ENCODE measurements around the gene NMBR.
"Not testable (repeated sequence)": the region's sequence is repeated elsewhere in the genome, so short reads cannot be mapped to it uniquely, and the experiment has no call there.

NMBR gene

DNA sequence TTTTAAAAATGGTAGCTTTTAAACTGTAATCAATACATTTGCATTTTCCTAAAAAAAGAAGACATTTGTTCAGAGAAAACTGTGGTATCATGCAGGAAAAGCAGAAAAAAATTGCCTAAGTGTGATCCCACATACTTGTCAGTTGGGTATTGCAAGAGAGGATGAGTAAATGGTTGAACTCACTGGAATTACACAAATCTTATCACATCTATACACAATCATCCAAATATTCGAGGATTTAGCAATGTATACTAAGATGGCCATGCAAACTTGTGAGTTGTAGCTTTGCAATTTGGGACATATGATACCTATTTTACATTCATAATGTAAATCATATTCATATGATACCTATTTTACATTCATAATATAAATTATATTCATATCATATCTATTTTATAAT, 72.4 kb downstream of the NMBR start:
- no peaks in the 10 kb centered on the region for H3K4me1 ChIP-seq (ENCODE audit: control insufficient read depth, insufficient read depth, low read length, poor library complexity, severe bottlenecking)
- H3K9me3 ChIP-seq (ENCODE audit: control insufficient read depth, low read length): no peaks in the 10 kb centered on the region

DNA sequence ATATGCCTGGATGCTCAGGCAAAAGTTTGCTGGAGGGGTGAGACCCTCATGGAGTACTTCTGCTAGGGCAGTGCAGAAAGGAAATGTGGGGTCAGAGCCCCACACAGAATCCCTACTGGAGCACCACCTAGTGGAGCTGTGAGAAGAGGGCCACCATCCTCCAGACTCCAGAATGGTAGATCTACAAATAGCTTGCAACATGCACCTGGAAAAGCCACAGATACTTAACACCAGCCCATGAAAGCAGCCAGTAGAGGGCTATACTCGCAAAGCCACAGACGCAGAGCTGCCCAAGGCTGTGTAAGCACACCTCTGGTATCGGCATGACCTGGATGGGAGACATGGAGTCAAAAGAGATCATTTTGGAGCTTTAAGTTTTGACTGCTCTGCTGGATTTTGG, 74.9 kb downstream of the NMBR start:
- no peak overlapping the region for H3K27ac ChIP-seq (ENCODE audit: insufficient read depth, low read length, poor library complexity, severe bottlenecking)
- no peaks in the 10 kb centered on the region for H3K4me1 ChIP-seq (ENCODE audit: control insufficient read depth, insufficient read depth, low read length, poor library complexity, severe bottlenecking)
- H3K27me3 ChIP-seq (replicated peaks; ENCODE audit: control insufficient read depth, insufficient read depth, low read length, poor library complexity, severe bottlenecking): no peaks in the 10 kb centered on the region
- H3K36me3 ChIP-seq (ENCODE audit: control insufficient read depth, insufficient read depth, low read length): no peaks in the 10 kb centered on the region
- no peaks in the 10 kb centered on the region for H3K9me3 ChIP-seq (ENCODE audit: control insufficient read depth, low read length)
- H3K4me3 ChIP-seq (ENCODE audit: insufficient read depth, low read depth, low read length, poor library complexity, severe bottlenecking): no peak overlapping the region
- DNase-seq: no peak

More for the DNA sequence above, 72.4 kb downstream of the NMBR start:
- Histone ChIP-seq H3K27me3 (replicated peaks; ENCODE audit: control insufficient read depth, insufficient read depth, low read length, poor library complexity, severe bottlenecking) (no peaks in the 10 kb centered on the region), H3K4me3 (ENCODE audit: insufficient read depth, low read depth, low read length, poor library complexity, severe bottlenecking) (no peak overlapping the region), H3K27ac (ENCODE audit: insufficient read depth, low read length, poor library complexity, severe bottlenecking) (no peak overlapping the region), H3K36me3 (ENCODE audit: control insufficient read depth, insufficient read depth, low read length) (no peaks in the 10 kb centered on the region)
- DNase-seq: no peak

DNA sequence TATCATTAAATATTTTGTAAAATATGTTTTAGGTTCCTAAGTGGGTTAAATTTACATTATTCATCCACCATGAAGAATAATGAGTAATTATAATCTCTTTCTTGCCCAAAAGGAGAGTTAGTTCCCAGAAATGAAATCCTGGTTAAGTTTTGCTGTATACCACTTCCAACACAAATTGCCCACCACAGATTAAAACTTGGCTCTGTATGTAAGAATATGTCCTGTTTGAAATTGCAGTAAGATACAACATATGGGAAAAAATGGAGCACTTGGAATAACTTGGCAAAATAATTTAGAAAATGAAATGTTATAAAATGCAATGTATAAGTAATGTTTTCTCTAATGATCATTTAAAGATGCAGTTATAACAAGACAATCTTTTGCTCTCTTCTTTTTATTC, 78.5 kb downstream of the NMBR start:
- no peaks in the 10 kb centered on the region for H3K27me3 ChIP-seq (replicated peaks; ENCODE audit: control insufficient read depth, insufficient read depth, low read length, poor library complexity, severe bottlenecking)
- H3K9me3 ChIP-seq (ENCODE audit: control insufficient read depth, low read length): no peaks in the 10 kb centered on the region
- DNase-seq: no peak
- no peak overlapping the region for H3K27ac ChIP-seq (ENCODE audit: insufficient read depth, low read length, poor library complexity, severe bottlenecking)
- H3K4me3 ChIP-seq (ENCODE audit: insufficient read depth, low read depth, low read length, poor library complexity, severe bottlenecking): no peak overlapping the region
- H3K4me1 ChIP-seq (ENCODE audit: control insufficient read depth, insufficient read depth, low read length, poor library complexity, severe bottlenecking): no peaks in the 10 kb centered on the region
- no peaks in the 10 kb centered on the region for H3K36me3 ChIP-seq (ENCODE audit: control insufficient read depth, insufficient read depth, low read length)

- DNase-seq; H3K4me1 ChIP-seq (ENCODE audit: control insufficient read depth, insufficient read depth, low read length, poor library complexity, severe bottlenecking); H3K36me3 ChIP-seq (ENCODE audit: control insufficient read depth, insufficient read depth, low read length); H3K9me3 ChIP-seq (ENCODE audit: control insufficient read depth, low read length); H3K4me3 ChIP-seq (ENCODE audit: insufficient read depth, low read depth, low read length, poor library complexity, severe bottlenecking); H3K27ac ChIP-seq (ENCODE audit: insufficient read depth, low read length, poor library complexity, severe bottlenecking); H3K27me3 ChIP-seq (replicated peaks; ENCODE audit: control insufficient read depth, insufficient read depth, low read length, poor library complexity, severe bottlenecking): not testable (repeated sequence)
Observed at GRCh38 chr6:142062861-142063260, 84.1 kb downstream of the NMBR start.

- Histone ChIP-seq H3K36me3 (ENCODE audit: control insufficient read depth, insufficient read depth, low read length) (no peaks in the 10 kb centered on the region), H3K4me3 (ENCODE audit: insufficient read depth, low read depth, low read length, poor library complexity, severe bottlenecking) (no peak overlapping the region), H3K9me3 (ENCODE audit: control insufficient read depth, low read length) (no peaks in the 10 kb centered on the region), H3K4me1 (ENCODE audit: control insufficient read depth, insufficient read depth, low read length, poor library complexity, severe bottlenecking) (no peaks in the 10 kb centered on the region), H3K27ac (ENCODE audit: insufficient read depth, low read length, poor library complexity, severe bottlenecking) (no peak overlapping the region), H3K27me3 (replicated peaks; ENCODE audit: control insufficient read depth, insufficient read depth, low read length, poor library complexity, severe bottlenecking) (no peaks in the 10 kb centered on the region)
- no peak for DNase-seq
Observed at GRCh38 chr6:142058551-142059290, 88.2 kb downstream of the NMBR start.

DNA sequence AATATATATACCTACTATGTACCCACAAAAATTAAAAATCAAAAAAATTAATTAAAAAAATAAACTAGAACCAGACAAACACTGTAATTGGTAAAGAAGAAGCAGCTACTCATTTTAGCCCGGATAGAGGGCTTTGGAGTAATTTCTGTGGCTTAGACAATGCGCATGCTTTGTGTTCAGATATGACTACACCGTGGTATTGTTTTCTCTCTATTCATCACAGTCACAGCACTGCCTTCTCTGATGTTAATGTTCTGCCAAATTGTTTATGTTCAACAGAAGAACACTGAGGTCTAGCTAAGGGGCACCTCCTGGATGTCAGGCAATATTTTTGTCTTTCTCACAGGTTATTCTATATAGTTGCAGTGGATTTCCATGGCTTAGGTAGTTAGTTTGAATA, 91.7 kb downstream of the NMBR start:
- no peak for DNase-seq
- no peaks in the 10 kb centered on the region for H3K36me3 ChIP-seq (ENCODE audit: control insufficient read depth, insufficient read depth, low read length)

DNA sequence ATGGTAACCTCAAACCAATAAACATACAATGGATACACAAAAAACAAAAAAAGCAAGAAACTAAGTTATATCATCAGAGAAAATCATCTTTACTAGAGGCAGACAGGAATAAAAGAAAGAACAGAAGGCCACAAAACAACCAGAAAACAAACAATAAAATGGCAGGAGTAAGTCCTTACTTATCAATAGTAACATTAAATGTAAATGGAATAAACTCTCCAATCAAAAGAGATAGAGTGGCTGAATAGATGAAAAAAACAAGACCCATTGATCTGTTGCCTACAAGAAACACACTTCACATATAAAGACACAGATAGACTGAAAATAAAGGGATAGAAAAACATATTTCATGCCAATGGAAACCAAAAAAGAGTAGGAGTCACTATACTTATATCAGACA, 95.5 kb downstream of the NMBR start:
- no peaks in the 10 kb centered on the region for H3K4me1 ChIP-seq (ENCODE audit: control insufficient read depth, insufficient read depth, low read length, poor library complexity, severe bottlenecking)
- H3K36me3 ChIP-seq (ENCODE audit: control insufficient read depth, insufficient read depth, low read length): no peaks in the 10 kb centered on the region
- no peaks in the 10 kb centered on the region for H3K9me3 ChIP-seq (ENCODE audit: control insufficient read depth, low read length)
- H3K27ac ChIP-seq (ENCODE audit: insufficient read depth, low read length, poor library complexity, severe bottlenecking): no peak overlapping the region
- no peaks in the 10 kb centered on the region for H3K27me3 ChIP-seq (replicated peaks; ENCODE audit: control insufficient read depth, insufficient read depth, low read length, poor library complexity, severe bottlenecking)
- no peak for DNase-seq
- no peak overlapping the region for H3K4me3 ChIP-seq (ENCODE audit: insufficient read depth, low read depth, low read length, poor library complexity, severe bottlenecking)

More for the DNA sequence above, 91.7 kb downstream of the NMBR start:
- no peaks in the 10 kb centered on the region for H3K4me1 ChIP-seq (ENCODE audit: control insufficient read depth, insufficient read depth, low read length, poor library complexity, severe bottlenecking)
- H3K9me3 ChIP-seq (ENCODE audit: control insufficient read depth, low read length): no peaks in the 10 kb centered on the region
- H3K4me3 ChIP-seq (ENCODE audit: insufficient read depth, low read depth, low read length, poor library complexity, severe bottlenecking): no peak overlapping the region
- H3K27me3 ChIP-seq (replicated peaks; ENCODE audit: control insufficient read depth, insufficient read depth, low read length, poor library complexity, severe bottlenecking): no peaks in the 10 kb centered on the region
- H3K27ac ChIP-seq (ENCODE audit: insufficient read depth, low read length, poor library complexity, severe bottlenecking): no peak overlapping the region

DNA sequence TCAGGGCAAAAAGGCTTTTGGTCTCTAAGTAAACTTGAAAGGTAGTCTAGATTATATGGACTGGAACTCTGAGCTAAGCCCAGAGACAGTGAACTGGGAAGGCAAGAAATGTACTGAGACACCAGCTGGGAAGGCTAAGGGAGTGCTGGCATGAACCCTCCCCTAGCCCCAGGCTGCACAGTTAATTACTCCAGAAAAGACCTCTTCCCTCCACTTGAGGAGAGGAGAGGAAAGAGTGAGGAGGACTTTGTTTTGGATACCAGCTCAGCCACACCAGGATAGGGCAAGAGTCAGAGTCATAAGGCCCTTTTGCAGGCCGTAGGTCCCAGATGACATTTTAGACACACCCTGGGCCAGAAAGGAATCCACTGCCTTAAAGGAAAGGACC, 98.3 kb downstream of the NMBR start:
- no peaks in the 10 kb centered on the region for H3K9me3 ChIP-seq (ENCODE audit: control insufficient read depth, low read length)
- H3K36me3 ChIP-seq (ENCODE audit: control insufficient read depth, insufficient read depth, low read length): no peaks in the 10 kb centered on the region
- DNase-seq: no peak
- H3K4me3 ChIP-seq (ENCODE audit: insufficient read depth, low read depth, low read length, poor library complexity, severe bottlenecking): no peak overlapping the region
- no peaks in the 10 kb centered on the region for H3K27me3 ChIP-seq (replicated peaks; ENCODE audit: control insufficient read depth, insufficient read depth, low read length, poor library complexity, severe bottlenecking)
- no peaks in the 10 kb centered on the region for H3K4me1 ChIP-seq (ENCODE audit: control insufficient read depth, insufficient read depth, low read length, poor library complexity, severe bottlenecking)
- no peak overlapping the region for H3K27ac ChIP-seq (ENCODE audit: insufficient read depth, low read length, poor library complexity, severe bottlenecking)

GRCh38 chr6:142047934-142048592, 98.9 kb downstream of the NMBR start:
- Histone ChIP-seq H3K27ac (ENCODE audit: insufficient read depth, low read length, poor library complexity, severe bottlenecking) (no peak overlapping the region), H3K4me3 (ENCODE audit: insufficient read depth, low read depth, low read length, poor library complexity, severe bottlenecking) (no peak overlapping the region), H3K36me3 (ENCODE audit: control insufficient read depth, insufficient read depth, low read length) (no peaks in the 10 kb centered on the region), H3K27me3 (replicated peaks; ENCODE audit: control insufficient read depth, insufficient read depth, low read length, poor library complexity, severe bottlenecking) (no peaks in the 10 kb centered on the region), H3K4me1 (ENCODE audit: control insufficient read depth, insufficient read depth, low read length, poor library complexity, severe bottlenecking) (no peaks in the 10 kb centered on the region), H3K9me3 (ENCODE audit: control insufficient read depth, low read length) (no peaks in the 10 kb centered on the region)
- no peak for DNase-seq

DNA sequence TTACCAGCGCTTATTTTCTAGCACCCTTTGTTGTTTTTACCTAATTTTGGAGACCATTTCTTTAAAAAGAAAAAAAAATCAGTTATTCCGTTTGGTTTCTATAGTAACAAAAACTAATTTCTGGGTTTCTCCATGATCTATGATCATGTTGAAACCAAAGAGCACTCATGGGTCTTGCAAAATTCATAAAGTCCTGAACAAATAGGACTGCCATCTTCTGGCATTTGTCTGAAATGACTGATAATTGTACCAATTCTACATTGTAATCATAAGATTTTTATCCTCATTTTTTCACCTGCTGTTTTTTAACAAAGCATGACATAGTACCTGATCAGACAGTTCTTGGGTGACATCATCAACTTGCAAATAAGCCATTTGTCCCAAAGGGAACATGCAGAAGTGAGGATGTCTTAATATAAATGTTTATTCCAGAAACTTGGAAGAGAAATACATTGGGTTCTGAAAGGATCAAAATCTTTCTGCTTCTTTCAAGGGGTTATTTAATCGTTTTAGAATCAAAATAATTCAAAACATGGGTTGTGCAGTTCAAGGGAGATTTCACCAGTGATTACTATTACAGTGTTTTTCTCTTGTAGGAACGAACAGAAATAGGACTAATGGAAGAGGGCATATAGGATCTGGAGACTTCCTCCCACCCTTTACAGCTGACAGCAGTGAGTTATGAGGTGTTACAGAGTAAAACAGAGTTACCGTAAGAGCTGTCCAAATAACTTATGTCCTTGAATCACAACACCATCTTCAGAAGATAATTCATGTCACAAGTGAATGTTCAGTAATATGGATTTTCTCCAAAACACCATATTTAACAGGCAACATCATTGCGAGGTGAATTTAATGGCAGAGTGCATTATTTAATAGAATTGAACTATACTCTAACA, 101.3 kb downstream of the NMBR start:
- Histone ChIP-seq H3K4me1 (ENCODE audit: control insufficient read depth, insufficient read depth, low read length, poor library complexity, severe bottlenecking) (no peaks in the 10 kb centered on the region), H3K4me3 (ENCODE audit: insufficient read depth, low read depth, low read length, poor library complexity, severe bottlenecking) (no peak overlapping the region), H3K9me3 (ENCODE audit: control insufficient read depth, low read length) (no peaks in the 10 kb centered on the region), H3K27ac (ENCODE audit: insufficient read depth, low read length, poor library complexity, severe bottlenecking) (no peak overlapping the region), H3K27me3 (replicated peaks; ENCODE audit: control insufficient read depth, insufficient read depth, low read length, poor library complexity, severe bottlenecking) (no peaks in the 10 kb centered on the region), H3K36me3 (ENCODE audit: control insufficient read depth, insufficient read depth, low read length) (no peaks in the 10 kb centered on the region)
- DNase-seq: no peak

All from effector memory CD4-positive, alpha-beta T cell (primary cell).